ENCODE data around the gene ROBO2. TPM values are rescaled to one million over a fixed set of nuclear protein-coding genes. Genes with fewer than 3 reads are reported as not detected.

ROBO2 gene
- total RNA-seq, 1 experiment from 2014 or later = not detected

- H3K4me1 ChIP-seq (ENCODE audit: control insufficient read depth in 1 of 2, insufficient read depth in 2 of 2, low read length in 2 of 2) = no peaks in the 10 kb centered on the region
- RAD21 ChIA-PET (ENCODE audit: low non-redundant PET in 1 of 2, low total read pairs in 2 of 2, uncharacterized antibody in 2 of 2, unreplicated experiment in 2 of 2) = no interaction called here
- BruUV-seq (replicated peaks) = no TSS peak
- H3K9me3 ChIP-seq (ENCODE audit: control insufficient read depth in 1 of 2, insufficient read depth in 1 of 2, low read depth in 1 of 2, low read length in 2 of 2) = peaks cover 3 to 20% of the 10 kb centered on the region in 2 experiments; a peak in 2 of 4 replicates
- ATAC-seq (no peak), DNase-seq (ENCODE audit: low read depth, low spot score) (no peak)
- H3K9ac ChIP-seq (ENCODE audit: low read length) = no peak overlapping the region
- H2AFZ ChIP-seq (ENCODE audit: low read depth, low read length, poor library complexity, severe bottlenecking) = no peak overlapping the region
- POLR2A ChIA-PET = no interaction called here
- H4K20me1 ChIP-seq (ENCODE audit: insufficient read depth) = no peaks in the 10 kb centered on the region
- H3K79me2 ChIP-seq (ENCODE audit: insufficient read depth, low read length) = no peaks in the 10 kb centered on the region
- H3K9me2 ChIP-seq (ENCODE audit: insufficient read depth) = no peaks in the 10 kb centered on the region
- CTCF ChIA-PET = no interaction called here
- no peak overlapping the region for H3K4me3 ChIP-seq (replicated peaks in 1 of 2; ENCODE audit: low read depth in 1 of 2, low read length in 2 of 2)
- H3K27ac ChIP-seq (ENCODE audit: low read depth, low read length) = no peak overlapping the region
- intact Hi-C loops (cut with micrococcal nuclease) = no loop called here
- H3K36me3 ChIP-seq (ENCODE audit: control insufficient read depth in 1 of 2, insufficient read depth in 2 of 2, low read length in 2 of 2) = no peaks in the 10 kb centered on the region
- TF ChIP-seq CBX3 (IDR thresholded peaks at IDR 0.05; ENCODE audit: low read depth) = no peak
- TF ChIP-seq YY1 (IDR thresholded peaks at IDR 0.05; ENCODE audit: extremely low read depth, insufficient replicate concordance, low read depth, low read length) = no peak
- no peak for TF ChIP-seq CTCF (IDR thresholded peaks at IDR 0.05 in 2 of 3, conservative IDR thresholded peaks at IDR 0.05 in 1 of 3; ENCODE audit: borderline replicate concordance in 1 of 3, insufficient read depth in 1 of 3, low read depth in 2 of 3, low read length in 2 of 3)
- TF ChIP-seq SIN3A (IDR thresholded peaks at IDR 0.05; ENCODE audit: low read depth) = no peak
- no peak for TF ChIP-seq POLR2A (IDR thresholded peaks at IDR 0.05; ENCODE audit: borderline replicate concordance, extremely low read depth, insufficient read depth, insufficient read length)
- no peaks in the 10 kb centered on the region for H3K27me3 ChIP-seq (ENCODE audit: insufficient read depth, low read length)
- no peak overlapping the region for H3K4me2 ChIP-seq (ENCODE audit: low read length)
These were observed 317 bp downstream of the ROBO2 start for GRCh38 chr3:77040216-77040615.

- intact Hi-C loops (cut with micrococcal nuclease) = no loop called here
- no peaks in the 10 kb centered on the region for H3K4me1 ChIP-seq (ENCODE audit: control insufficient read depth in 1 of 2, insufficient read depth in 2 of 2, low read length in 2 of 2)
- no TSS peak for BruUV-seq (replicated peaks)
- ATAC-seq (no peak), DNase-seq (ENCODE audit: low read depth, low spot score) (no peak)
- POLR2A ChIA-PET = no interaction called here
- H3K4me3 ChIP-seq (replicated peaks in 1 of 2; ENCODE audit: low read depth in 1 of 2, low read length in 2 of 2) = no peak overlapping the region
- no peak overlapping the region for H2AFZ ChIP-seq (ENCODE audit: low read depth, low read length, poor library complexity, severe bottlenecking)
- H3K79me2 ChIP-seq (ENCODE audit: insufficient read depth, low read length) = no peaks in the 10 kb centered on the region
- H3K27ac ChIP-seq (ENCODE audit: low read depth, low read length) = no peak overlapping the region
- H4K20me1 ChIP-seq (ENCODE audit: insufficient read depth) = no peaks in the 10 kb centered on the region
- no peak overlapping the region for H3K9ac ChIP-seq (ENCODE audit: low read length)
- H3K4me2 ChIP-seq (ENCODE audit: low read length) = no peak overlapping the region
- no peaks in the 10 kb centered on the region for H3K27me3 ChIP-seq (ENCODE audit: insufficient read depth, low read length)
- RAD21 ChIA-PET (ENCODE audit: low non-redundant PET in 1 of 2, low total read pairs in 2 of 2, uncharacterized antibody in 2 of 2, unreplicated experiment in 2 of 2) = no interaction called here
- TF ChIP-seq POLR2A (IDR thresholded peaks at IDR 0.05; ENCODE audit: borderline replicate concordance, extremely low read depth, insufficient read depth, insufficient read length) = no peak
- TF ChIP-seq ATF3 (IDR thresholded peaks at IDR 0.05) = no peak
- no peak for TF ChIP-seq SRF (IDR thresholded peaks at IDR 0.05; ENCODE audit: low read depth)
- no peak for TF ChIP-seq ZNF274 (IDR thresholded peaks at IDR 0.05; ENCODE audit: low read depth, low read length)
- no peak for TF ChIP-seq YY1 (IDR thresholded peaks at IDR 0.05; ENCODE audit: extremely low read depth, insufficient replicate concordance, low read depth, low read length)
- TF ChIP-seq ZFX (IDR thresholded peaks at IDR 0.05) = no peak
- no peaks in the 10 kb centered on the region for H3K36me3 ChIP-seq (ENCODE audit: control insufficient read depth in 1 of 2, insufficient read depth in 2 of 2, low read length in 2 of 2)
- peaks cover 3 to 20% of the 10 kb centered on the region in 2 experiments; a peak in 2 of 4 replicates for H3K9me3 ChIP-seq (ENCODE audit: control insufficient read depth in 1 of 2, insufficient read depth in 1 of 2, low read depth in 1 of 2, low read length in 2 of 2)
- no peaks in the 10 kb centered on the region for H3K9me2 ChIP-seq (ENCODE audit: insufficient read depth)
- CTCF ChIA-PET = no interaction called here
These were observed 1.2 kb downstream of the ROBO2 start for GRCh38 chr3:77040926-77041722.

Measured in HCT116 (cell line).